Measurements from ENCODE around the gene INF2.

Gene INF2

GRCh38 chr14:104702106-104702505 lies 12.7 kb downstream of the INF2 start:
- peaks cover 13% of the 10 kb centered on the region for H3K4me1 Mint-ChIP-seq
- peaks cover 12% of the 10 kb centered on the region for H3K27me3 Mint-ChIP-seq (ENCODE audit: low read depth, poor library complexity)
- DNase-seq, result no peak
- peaks cover 23% of the 10 kb centered on the region for H3K36me3 Mint-ChIP-seq (ENCODE audit: low read depth)
- no peak overlapping the region for H3K4me3 Mint-ChIP-seq
- H3K9me3 Mint-ChIP-seq, result peaks cover 7% of the 10 kb centered on the region
- TF ChIP-seq CTCF (IDR thresholded peaks at IDR 0.05), result no peak
- H3K27ac Mint-ChIP-seq, result no peak overlapping the region

GRCh38 chr14:104702673-104703072 lies 13.3 kb downstream of the INF2 start:
- H3K9me3 Mint-ChIP-seq, result peaks cover 7% of the 10 kb centered on the region
- no peak overlapping the region for H3K27ac Mint-ChIP-seq
- no peak overlapping the region for H3K4me3 Mint-ChIP-seq
- DNase-seq, result no peak
- TF ChIP-seq CTCF (IDR thresholded peaks at IDR 0.05), result no peak
- peaks cover 23% of the 10 kb centered on the region for H3K36me3 Mint-ChIP-seq (ENCODE audit: low read depth)
- peaks cover 16% of the 10 kb centered on the region for H3K4me1 Mint-ChIP-seq
- H3K27me3 Mint-ChIP-seq (ENCODE audit: low read depth, poor library complexity), result peaks cover 12% of the 10 kb centered on the region

GRCh38 chr14:104703269-104703668 lies 13.9 kb downstream of the INF2 start:
- H3K4me3 Mint-ChIP-seq, result no peak overlapping the region
- peaks cover 13% of the 10 kb centered on the region for H3K4me1 Mint-ChIP-seq
- H3K27me3 Mint-ChIP-seq (ENCODE audit: low read depth, poor library complexity), result peaks cover 12% of the 10 kb centered on the region
- H3K9me3 Mint-ChIP-seq, result peaks cover 7% of the 10 kb centered on the region
- no peak overlapping the region for H3K27ac Mint-ChIP-seq
- H3K36me3 Mint-ChIP-seq (ENCODE audit: low read depth), result peaks cover 23% of the 10 kb centered on the region
- no peak for TF ChIP-seq CTCF (IDR thresholded peaks at IDR 0.05)
- DNase-seq, result no peak

GRCh38 chr14:104704252-104704651 lies 14.8 kb downstream of the INF2 start:
- Mint-ChIP-seq H3K27me3 (ENCODE audit: low read depth, poor library complexity) (peaks cover 12% of the 10 kb centered on the region), H3K36me3 (ENCODE audit: low read depth) (peaks cover 23% of the 10 kb centered on the region), H3K4me1 (peaks cover 18% of the 10 kb centered on the region), H3K4me3 (no peak overlapping the region), H3K9me3 (peaks cover 7% of the 10 kb centered on the region), H3K27ac (no peak overlapping the region)
- DNase-seq, result no peak
- TF ChIP-seq CTCF (IDR thresholded peaks at IDR 0.05), result no peak

GRCh38 chr14:104705340-104706047 lies 16.1 kb downstream of the INF2 start:
- Mint-ChIP-seq H3K4me1 (peaks cover 20% of the 10 kb centered on the region), H3K9me3 (peaks cover 7% of the 10 kb centered on the region), H3K27me3 (ENCODE audit: low read depth, poor library complexity) (peaks cover 8% of the 10 kb centered on the region), H3K27ac (no peak overlapping the region), H3K4me3 (no peak overlapping the region), H3K36me3 (ENCODE audit: low read depth) (peaks cover 23% of the 10 kb centered on the region)
- TF ChIP-seq CTCF (IDR thresholded peaks at IDR 0.05), result no peak
- DNase-seq, result no peak

Measured in nephron progenitor cell (in vitro differentiated cells).